Breast epithelium (tissue), 4 donors: ENCODE results near the gene ZNF574. TPM values are rescaled to one million over a fixed set of nuclear protein-coding genes. Genes with fewer than 3 reads are reported as not detected.
A peak's percentile ranks its signal among the peaks of the same experiment; 100 is the strongest.

Source experiments
- DNase-seq, 2 donors: peaks; one replicate each; pipeline ENCODE4 v3.0.0-alpha.2; 2019; ENCODE audit warnings: low spot score in 2 of 2
- H3K27ac ChIP-seq, 2 donors: fragments of 200-600 bp; sonication (generic) in 1 of 2; one replicate each; pipeline ENCODE4 v1.5.1; 2016 to 2019; ENCODE audit warnings: mild to moderate bottlenecking in 1 of 2
- H3K27me3 ChIP-seq, 2 donors: fragments of 200-600 bp; sonication (generic) in 1 of 2; one replicate each; pipeline versions ENCODE4 v1.5.1 to v1.6.0; 2017 to 2019; ENCODE audit warnings: control low read depth in 1 of 2, mild to moderate bottlenecking in 1 of 2
- H3K36me3 ChIP-seq: fragments of 200-600 bp; one replicate; pipeline ENCODE4 v1.5.1; 2019
- H3K4me1 ChIP-seq, 2 donors: fragments of 200-600 bp; sonication (generic); one replicate each; pipeline ENCODE4 v1.5.1; 2016 to 2019; ENCODE audit warnings: control low read depth in 1 of 2
- H3K4me3 ChIP-seq, 3 donors: fragments of 200-600 bp; sonication (generic); 1 replicate in 2 of 3; 2 replicates in 1 of 3; pipeline ENCODE4 v1.5.1; 2016 to 2019; ENCODE audit warnings: mild to moderate bottlenecking in 3 of 3, moderate library complexity in 2 of 3
- H3K9me3 ChIP-seq, 2 donors: fragments of 200-600 bp; sonication (generic) in 1 of 2; one replicate each; pipeline ENCODE4 v1.5.1; 2016 to 2019; ENCODE audit warnings: control low read depth in 1 of 2
- CTCF ChIP-seq, 3 donors: fragments of 450-650 bp; IDR thresholded peaks; one replicate each; pipeline ENCODE4 v1.5.1; 2016 to 2017; ENCODE audit warnings: antibody characterized with exemption in 3 of 3, mild to moderate bottlenecking in 3 of 3, moderate library complexity in 3 of 3
- POLR2A ChIP-seq: fragments of 450-650 bp; IDR thresholded peaks from one replicate; pipeline ENCODE4 v1.6.1; 2016; ENCODE audit warnings: antibody characterized with exemption, mild to moderate bottlenecking, moderate library complexity
- POLR2AphosphoS5 ChIP-seq, 3 donors: sonication (generic); formaldehyde crosslinking; IDR thresholded peaks; one replicate each; pipeline ENCODE4 v1.6.1; 2017; ENCODE audit warnings: antibody characterized with exemption in 3 of 3
- intact Hi-C: fragments of 100-400 bp; cut with DNase I; formaldehyde crosslinking; loops from one replicate; pipeline ENCODE4 v1.15.1; 2023; ENCODE audit warnings: low total_unique reads
- total RNA-seq, 3 donors: library from RNA; depleted of rRNA; stranded (reverse); fragments of >200 nt; gene quantifications; one replicate each; pipeline ENCODE4 v1.1.0, GENCODE V29; 2016

Gene ZNF574
- total RNA-seq, 3 donors from 2014 or later: 13.8 to 19.2 (median 15.1) TPM

- peak overlapping the region in 1 of 2 donors; percentile 36 for H3K27ac ChIP-seq
- H3K4me3 ChIP-seq: no peak overlapping the region
- no peaks in the 10 kb centered on the region for H3K9me3 ChIP-seq
- H3K27me3 ChIP-seq: no peaks in the 10 kb centered on the region
- intact Hi-C loops: loop anchor here (5.0 kb wide), 1 partner anchor 1584 kb away; no protein-coding TSS in a partner anchor
- H3K4me1 ChIP-seq: peaks cover 6 to 8% of the 10 kb centered on the region in 2 donors
- TF ChIP-seq CTCF (IDR thresholded peaks at IDR 0.05): no peak
- TF ChIP-seq POLR2A: no peak
- no peak for TF ChIP-seq POLR2AphosphoS5 (IDR thresholded peaks at IDR 0.05)
- no peak for DNase-seq
- peaks cover 27% of the 10 kb centered on the region for H3K36me3 ChIP-seq
Measured at GRCh38 chr19:42078538-42079275, 2.7 kb downstream of the ZNF574 start.

- Histone ChIP-seq H3K27me3 (no peaks in the 10 kb centered on the region), H3K9me3 (no peaks in the 10 kb centered on the region), H3K36me3 (peaks cover 27% of the 10 kb centered on the region), H3K27ac (no peak overlapping the region), H3K4me3 (no peak overlapping the region), H3K4me1 (peaks cover 6 to 8% of the 10 kb centered on the region in 2 donors)
- intact Hi-C loops: loop anchor here (5.0 kb wide), 1 partner anchor 1583 kb away; no protein-coding TSS in a partner anchor
- no peak for TF ChIP-seq POLR2AphosphoS5 (IDR thresholded peaks at IDR 0.05)
- no peak for TF ChIP-seq CTCF (IDR thresholded peaks at IDR 0.05)
- no peak for TF ChIP-seq POLR2A
- DNase-seq: no peak
Measured at GRCh38 chr19:42079276-42079669, 3.3 kb downstream of the ZNF574 start.

- TF ChIP-seq POLR2A (no peak), POLR2AphosphoS5 (IDR thresholded peaks at IDR 0.05) (no peak), CTCF (IDR thresholded peaks at IDR 0.05) (no peak)
- DNase-seq: no peak
- no peak overlapping the region for H3K27ac ChIP-seq
- H3K4me3 ChIP-seq: no peak overlapping the region
- H3K27me3 ChIP-seq: no peaks in the 10 kb centered on the region
- H3K4me1 ChIP-seq: peaks cover 6 to 8% of the 10 kb centered on the region in 2 donors
- no peaks in the 10 kb centered on the region for H3K9me3 ChIP-seq
- H3K36me3 ChIP-seq: peaks cover 27% of the 10 kb centered on the region
- intact Hi-C loops: loop anchor here (5.0 kb wide), 1 partner anchor 1582 kb away; no protein-coding TSS in a partner anchor
Measured at GRCh38 chr19:42079886-42080763, 4.2 kb downstream of the ZNF574 start.

- Histone ChIP-seq H3K4me1 (peaks cover 6 to 8% of the 10 kb centered on the region in 2 donors), H3K36me3 (peaks cover 27% of the 10 kb centered on the region), H3K4me3 (no peak overlapping the region), H3K9me3 (no peaks in the 10 kb centered on the region), H3K27me3 (no peaks in the 10 kb centered on the region), H3K27ac (no peak overlapping the region)
- no peak for DNase-seq
- intact Hi-C loops: no loop called here
- no peak for TF ChIP-seq POLR2A
- no peak for TF ChIP-seq POLR2AphosphoS5 (IDR thresholded peaks at IDR 0.05)
- no peak for TF ChIP-seq CTCF (IDR thresholded peaks at IDR 0.05)
Measured at GRCh38 chr19:42080764-42081375, 4.9 kb downstream of the ZNF574 start.
